K562 (cell line): ENCODE results near the gene SIGLEC11. TPM values are rescaled to one million over a fixed set of nuclear protein-coding genes. Genes with fewer than 3 reads are reported as not detected.

ENCODE experiments used
- BMI1 ChIP-seq: fragments of 150-350 bp; IDR thresholded peaks from 2 replicates; pipeline ENCODE4 v1.6.1; 2014; ENCODE audit warnings: low read length
- E2F4 ChIP-seq: sonication (generic); formaldehyde crosslinking; IDR thresholded peaks from 2 replicates; pipeline ENCODE4 v1.8.0; 2022; ENCODE audit warnings: mild to moderate bottlenecking, low read depth, missing genetic modification reagents
- FOXK1 ChIP-seq: sonication (generic); formaldehyde crosslinking; IDR thresholded peaks from 2 replicates; pipeline ENCODE4 v1.8.0; 2022; ENCODE audit warnings: missing genetic modification reagents, mild to moderate bottlenecking, borderline replicate concordance
- HBP1 ChIP-seq: fragments of 450-650 bp; formaldehyde crosslinking; IDR thresholded peaks from 2 replicates; pipeline ENCODE4 v1.4.0; 2022; ENCODE audit warnings: missing genetic modification characterization
- MAFK ChIP-seq: IDR thresholded peaks from 2 replicates; pipeline ENCODE4 v1.6.1; 2011; ENCODE audit warnings: low read length, improper control_type of control experiment
- MLX ChIP-seq, 2 experiments: fragments of 450-650 bp in 1 of 2; sonication (generic) in 1 of 2; formaldehyde crosslinking; conservative IDR thresholded peaks; 2 replicates each; pipeline versions ENCODE4 v1.4.0 to v1.8.1; 2020 to 2022; ENCODE audit warnings: mild to moderate bottlenecking in 1 of 2, missing genetic modification reagents in 1 of 2
- NFYB ChIP-seq: IDR thresholded peaks from 2 replicates; pipeline ENCODE4 v1.6.1; 2011; ENCODE audit warnings: mild to moderate bottlenecking, moderate library complexity; ENCODE audit not compliant: insufficient read length; ENCODE audit errors: extremely low read depth
- NRF1 ChIP-seq, 2 experiments: fragments of 450-650 bp; IDR thresholded peaks in 1 of 2; conservative IDR thresholded peaks in 1 of 2; 2 replicates each; pipeline ENCODE4 v1.6.1; 2014; ENCODE audit warnings: mild to moderate bottlenecking in 2 of 2
- POLR3G ChIP-seq: IDR thresholded peaks from 2 replicates; pipeline ENCODE4 v1.6.1; 2011; ENCODE audit not compliant: insufficient read length, insufficient replicate concordance; ENCODE audit errors: extremely low read depth
- SREBF1 ChIP-seq: fragments of 150-350 bp; IDR thresholded peaks from 2 replicates; pipeline ENCODE4 v1.6.1; 2014; ENCODE audit warnings: antibody characterized with exemption, low read depth, low read length, borderline replicate concordance
- SUPT5H ChIP-seq: fragments of 450-650 bp; IDR thresholded peaks from 2 replicates; pipeline ENCODE4 v1.6.1; 2016
- TCF7 ChIP-seq: sonication (generic); IDR thresholded peaks from 2 replicates; pipeline ENCODE4 v1.6.1; 2016; ENCODE audit warnings: antibody characterized with exemption, borderline replicate concordance
- ZHX1 ChIP-seq: fragments of 150-350 bp; conservative IDR thresholded peaks from 2 replicates; pipeline ENCODE4 v1.6.1; 2014; ENCODE audit warnings: low read length
- ZNF146 ChIP-seq: IDR thresholded peaks from one replicate; pipeline ENCODE4 v1.6.1; 2018; ENCODE audit warnings: missing compliant biosample characterization; ENCODE audit not compliant: unreplicated experiment
- ZNF282 ChIP-seq: sonication (generic); formaldehyde crosslinking; IDR thresholded peaks from 2 replicates; pipeline ENCODE4 v1.8.1; 2023; ENCODE audit warnings: missing genetic modification reagents
- polyA plus RNA-seq, 8 experiments: library from polyadenylated mRNA; depleted of rRNA in 4 of 8; stranded (reverse) in 5 of 8; unstranded in 3 of 8; fragments of >200 nt; fragmentation: Nextera tagmentation in 2 of 8; fragmentation: Illumina TruSeq in 1 of 8; extraction: Ambion mirVana in 2 of 8; extraction: Trizol in 1 of 8; gene quantifications; 2 replicates each; pipeline versions ENCODE4 v1.2.1 to v1.2.3, GENCODE V29; 2011 to 2014; ENCODE audit warnings: inconsistent platforms in 1 of 8, missing spikeins in 1 of 8
- total RNA-seq, 7 experiments: library from RNA; depleted of rRNA in 6 of 7; stranded (reverse); fragments of >200 nt in 6 of 7; fragmentation: Illumina TruSeq in 2 of 7; extraction: Trizol in 2 of 7; gene quantifications; 2 replicates each; pipeline versions ENCODE4 v1.2.1 to v1.2.3, GENCODE V29; 2011 to 2021; ENCODE audit warnings: low replicate concordance in 1 of 7

Gene SIGLEC11
- total and polyA plus RNA-seq, 9 of the 15 experiments (the other 6 are each of a cell fraction or from before 2014, with no cell fraction given): not detected

GRCh38 chr19:49924004-49924880, 36.7 kb downstream of the SIGLEC11 start (continued):
- TF ChIP-seq MLX (CRISPR knock-in tag; conservative IDR thresholded peaks at IDR 0.05) (no peak), TCF7 (no peak), ZNF282 (CRISPR knock-in tag) (no peak), SUPT5H (no peak), BMI1 (no peak), MAFK (no peak), FOXK1 (CRISPR knock-in tag) (no peak), SREBF1 (no peak), POLR3G (no peak), E2F4 (CRISPR knock-in tag) (no peak), NRF1 (conservative IDR thresholded peaks at IDR 0.05 in 1 of 2, IDR thresholded peaks at IDR 0.05 in 1 of 2) (no peak), ZHX1 (no peak; the same call in 1 of the 2 replicates), HBP1 (CRISPR knock-in tag) (no peak; the same call in 1 of the 2 replicates), NFYB (no peak), ZNF146 (CRISPR knock-in tag) (no peak)
